ENCODE results near the gene ZBTB32. TPM values are rescaled to one million over a fixed set of nuclear protein-coding genes. Genes with fewer than 3 reads are reported as not detected.

The ZBTB32 gene
- polyA plus RNA-seq, 2 of the 4 experiments (the other 2 are of a cell fraction), result not detected

- peak overlapping the region; percentile 87 for H3K4me3 ChIP-seq
- WGBS (ENCODE audit: missing lambda C conversion rate), result 1% methylated on average over 62 of the region's 77 CpGs
- FAIRE-seq (peak; percentile 96), ATAC-seq (peak; percentile 74 to 91), DNase-seq (ENCODE audit: low read depth in 1 of 2, low spot score in 1 of 2) (peak; percentile 95 to 99)
- peak overlapping the region; percentile 89 for H3K4me2 ChIP-seq
- TF ChIP-seq POLR2A (IDR thresholded peaks at IDR 0.05; ENCODE audit: low read length) (peak; percentile 74), ATOH8 (CRISPR knock-in tag; IDR thresholded peaks at IDR 0.05; ENCODE audit: low read depth) (0 out of 2 replicates have a peak, but pooled peaks have one; percentile 16), FOSL2 (IDR thresholded peaks at IDR 0.05) (no peak), FOSL2 (CRISPR knock-in tag; IDR thresholded peaks at IDR 0.05) (no peak), PHF8 (IDR thresholded peaks at IDR 0.05; ENCODE audit: borderline replicate concordance, low read depth) (peak; percentile 28), TP53 (CRISPR knock-in tag; IDR thresholded peaks at IDR 0.05) (peak; percentile 47), PBX3 (IDR thresholded peaks at IDR 0.05) (0 out of 2 replicates have a peak, but pooled peaks have one; percentile 54), HDAC2 (IDR thresholded peaks at IDR 0.05) (no peak), MAZ (IDR thresholded peaks at IDR 0.05; ENCODE audit: borderline replicate concordance, low read depth, low read length) (peak; percentile 87), USF2 (IDR thresholded peaks at IDR 0.05) (no peak), RAD21 (conservative IDR thresholded peaks at IDR 0.05 in 1 of 2, IDR thresholded peaks at IDR 0.05 in 1 of 2) (peak; percentile 89 to 99), E2F6 (IDR thresholded peaks at IDR 0.05; ENCODE audit: borderline replicate concordance, low read depth) (peak; percentile 78; the same call in 1 of the 2 replicates), JUN (IDR thresholded peaks at IDR 0.05) (peak in 1 of 2 experiments; percentile 53; a peak in 3 of 5 replicates), FOXS1 (CRISPR knock-in tag; IDR thresholded peaks at IDR 0.05) (no peak), BHLHE40 (IDR thresholded peaks at IDR 0.05; ENCODE audit: low read depth, low read length) (0 out of 2 replicates have a peak, but pooled peaks have one; percentile 11), HMGXB4 (CRISPR knock-in tag; IDR thresholded peaks at IDR 0.05; ENCODE audit: borderline replicate concordance) (peak; percentile 82; the same call in 1 of the 2 replicates), KDM5A (IDR thresholded peaks at IDR 0.05) (peak; percentile 94), HEYL (CRISPR knock-in tag; IDR thresholded peaks at IDR 0.05) (no peak), ESRRA (IDR thresholded peaks at IDR 0.05; ENCODE audit: borderline replicate concordance, low read length) (0 out of 2 replicates have a peak, but pooled peaks have one; percentile 39), MAX (IDR thresholded peaks at IDR 0.05) (peak; percentile 92), MYC (IDR thresholded peaks at IDR 0.05; ENCODE audit: borderline replicate concordance, low read length) (peak; percentile 87), CHD4 (IDR thresholded peaks at IDR 0.05; ENCODE audit: borderline replicate concordance) (no peak), HOXB13 (CRISPR knock-in tag; IDR thresholded peaks at IDR 0.05; ENCODE audit: low read depth) (0 out of 2 replicates have a peak, but pooled peaks have one; percentile 30), TFCP2L1 (CRISPR knock-in tag; IDR thresholded peaks at IDR 0.05) (0 out of 2 replicates have a peak, but pooled peaks have one; percentile 70), NR3C1 (IDR thresholded peaks at IDR 0.05) (no peak), SMC3 (IDR thresholded peaks at IDR 0.05) (peak; percentile 98)
- TF ChIP-seq, protein P1, sequence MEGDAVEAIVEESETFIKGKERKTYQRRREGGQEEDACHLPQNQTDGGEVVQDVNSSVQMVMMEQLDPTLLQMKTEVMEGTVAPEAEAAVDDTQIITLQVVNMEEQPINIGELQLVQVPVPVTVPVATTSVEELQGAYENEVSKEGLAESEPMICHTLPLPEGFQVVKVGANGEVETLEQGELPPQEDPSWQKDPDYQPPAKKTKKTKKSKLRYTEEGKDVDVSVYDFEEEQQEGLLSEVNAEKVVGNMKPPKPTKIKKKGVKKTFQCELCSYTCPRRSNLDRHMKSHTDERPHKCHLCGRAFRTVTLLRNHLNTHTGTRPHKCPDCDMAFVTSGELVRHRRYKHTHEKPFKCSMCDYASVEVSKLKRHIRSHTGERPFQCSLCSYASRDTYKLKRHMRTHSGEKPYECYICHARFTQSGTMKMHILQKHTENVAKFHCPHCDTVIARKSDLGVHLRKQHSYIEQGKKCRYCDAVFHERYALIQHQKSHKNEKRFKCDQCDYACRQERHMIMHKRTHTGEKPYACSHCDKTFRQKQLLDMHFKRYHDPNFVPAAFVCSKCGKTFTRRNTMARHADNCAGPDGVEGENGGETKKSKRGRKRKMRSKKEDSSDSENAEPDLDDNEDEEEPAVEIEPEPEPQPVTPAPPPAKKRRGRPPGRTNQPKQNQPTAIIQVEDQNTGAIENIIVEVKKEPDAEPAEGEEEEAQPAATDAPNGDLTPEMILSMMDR (IDR thresholded peaks at IDR 0.05), result peak; percentile 100
- ChIA-PET CTCF (interaction anchor here (1.0 to 6.6 kb wide), 8 partner anchors 10 to 168 kb away, joined by 5 to 161 read pairs (median 22); partner anchors contain the start of gene ZBTB32), POLR2A (no interaction called here)
- H3K4me1 ChIP-seq, result peaks cover 20% of the 10 kb centered on the region
- H3K9me3 ChIP-seq, result no peaks in the 10 kb centered on the region
- H3K27ac ChIP-seq, result peak overlapping the region; percentile 91 to 98
These were observed 12.7 kb downstream of the ZBTB32 start for GRCh38 chr19:35716801-35717664.
